ENCODE data around the gene CYP2D6.
"Not testable (repeated sequence)": the region's sequence is repeated elsewhere in the genome, so short reads cannot be mapped to it uniquely, and the experiment has no call there.

Gene CYP2D6

DNA sequence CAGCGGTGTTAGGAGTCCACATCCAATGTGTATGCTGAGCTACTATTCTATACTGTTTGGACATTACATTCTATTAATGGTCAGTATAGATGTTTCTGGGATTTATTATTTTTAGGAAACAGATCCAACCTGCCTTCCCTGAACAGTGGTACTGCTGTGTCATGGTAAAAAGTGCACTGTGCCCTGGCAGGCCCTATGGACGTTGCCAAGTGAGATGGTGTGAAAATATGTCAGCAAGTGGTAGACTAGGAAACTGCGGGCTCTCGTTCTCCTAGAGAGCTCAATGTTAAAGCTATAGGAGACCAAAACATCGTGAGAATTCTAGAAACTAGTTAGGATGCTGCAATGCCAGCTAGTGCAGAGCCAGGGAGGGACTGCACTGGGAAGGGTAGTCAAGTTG, 26.0 kb upstream of the CYP2D6 start:
- no peak for DNase-seq

GRCh38 chr22:42156121-42156520, 25.5 kb upstream of the CYP2D6 start:
- DNase-seq = no peak

GRCh38 chr22:42155053-42155543, 24.5 kb upstream of the CYP2D6 start:
- DNase-seq = no peak

- no peak for DNase-seq
These were observed 23.9 kb upstream of the CYP2D6 start for GRCh38 chr22:42154293-42155052.

- no peak for DNase-seq
These were observed 22.2 kb upstream of the CYP2D6 start for GRCh38 chr22:42152661-42153270.

- no peak for DNase-seq
These were observed 21.5 kb upstream of the CYP2D6 start for GRCh38 chr22:42151924-42152635.

- DNase-seq = no peak
These were observed 20.3 kb upstream of the CYP2D6 start for GRCh38 chr22:42150727-42151590.

DNA sequence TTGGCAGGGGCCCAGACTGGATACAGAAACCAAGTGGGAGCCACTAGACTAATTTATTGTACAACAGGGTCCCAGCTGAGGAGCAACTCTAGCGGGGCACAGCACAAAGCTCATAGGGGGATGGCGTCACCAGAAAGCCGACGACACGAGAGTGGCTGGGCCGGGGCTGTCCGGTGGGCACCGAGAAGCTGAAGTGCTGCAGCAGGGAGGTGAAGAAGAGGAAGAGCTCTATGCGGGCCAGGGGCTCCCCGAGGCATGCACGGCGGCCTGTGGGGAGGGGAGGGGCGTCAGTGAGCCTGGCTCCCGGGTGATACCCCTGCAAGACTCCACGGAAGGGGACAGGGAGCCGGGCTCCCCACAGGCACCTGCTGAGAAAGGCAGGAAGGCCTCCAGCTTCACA, 19.2 kb upstream of the CYP2D6 start:
- not testable (repeated sequence) for DNase-seq

GRCh38 chr22:42145175-42145574, 14.6 kb upstream of the CYP2D6 start:
- no peak for DNase-seq

DNA sequence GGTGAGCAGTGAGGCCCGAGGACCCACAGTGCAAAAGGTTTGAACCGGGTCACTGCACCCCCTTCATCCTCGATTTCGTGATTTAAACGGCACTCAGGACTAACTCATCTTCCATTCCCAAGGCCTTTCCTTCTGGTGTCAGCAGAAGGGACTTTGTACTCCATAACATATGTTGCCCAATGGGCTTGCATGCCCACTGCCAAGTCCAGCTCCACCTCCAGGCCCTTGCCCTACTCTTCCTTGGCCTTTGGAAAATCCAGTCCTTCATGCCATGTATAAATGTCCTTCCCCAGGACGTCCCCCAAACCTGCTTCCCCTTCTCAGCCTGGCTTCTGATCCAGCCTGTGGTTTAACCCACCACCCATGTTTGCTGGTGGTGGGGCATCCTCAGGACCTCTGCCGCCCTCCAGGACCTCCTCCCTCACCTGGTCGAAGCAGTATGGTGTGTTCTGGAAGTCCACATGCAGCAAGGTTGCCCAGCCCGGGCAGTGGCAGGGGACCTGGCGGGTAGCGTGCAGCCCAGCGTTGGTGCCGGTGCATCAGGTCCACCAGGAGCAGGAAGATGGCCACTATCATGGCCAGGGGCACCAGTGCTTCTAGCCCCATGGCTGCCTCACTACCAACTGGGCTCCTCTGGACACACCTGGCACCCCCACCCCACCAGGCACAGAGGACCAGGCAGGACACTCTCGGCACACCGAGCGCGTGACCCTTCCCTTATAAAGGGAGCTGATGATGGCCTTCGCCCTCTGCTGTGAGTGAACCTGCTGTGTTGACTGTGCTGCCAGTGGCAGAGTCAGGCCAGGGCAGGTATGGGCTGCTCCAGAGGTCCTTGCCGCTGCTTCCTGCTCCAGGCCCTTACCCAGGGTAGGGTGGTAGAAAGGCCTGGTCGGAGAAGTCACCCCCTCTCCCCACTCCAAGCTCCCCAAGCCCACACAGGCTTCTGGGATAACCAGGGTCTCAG, 13.5 kb upstream of the CYP2D6 start:
- not testable (repeated sequence) for DNase-seq

- no peak for DNase-seq
These were observed 12.3 kb upstream of the CYP2D6 start for GRCh38 chr22:42142771-42143461.

- not testable (repeated sequence) for DNase-seq
These were observed 10.9 kb upstream of the CYP2D6 start for GRCh38 chr22:42141307-42142057.

- DNase-seq = not testable (repeated sequence)
These were observed 9.5 kb upstream of the CYP2D6 start for GRCh38 chr22:42140153-42140552.

DNA sequence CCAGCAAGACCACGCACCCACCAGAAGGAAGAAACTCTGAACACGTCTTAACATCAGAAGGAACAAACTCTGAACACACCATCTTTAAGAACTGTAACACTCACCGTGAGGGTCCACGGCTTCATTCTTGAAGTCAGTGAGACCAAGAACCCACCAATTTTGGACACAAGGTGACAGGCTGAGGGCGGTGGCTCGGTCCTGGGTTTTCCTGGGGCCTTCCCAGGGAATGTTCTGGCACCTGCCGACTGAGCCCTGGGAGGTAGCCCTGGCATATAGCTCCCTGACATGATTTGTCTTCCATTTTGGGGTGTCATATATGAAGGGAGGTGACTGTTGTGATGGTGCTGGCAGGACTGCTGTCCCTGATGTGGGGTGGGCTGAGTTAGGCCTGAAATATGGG, 8.9 kb upstream of the CYP2D6 start:
- not testable (repeated sequence) for DNase-seq

DNA sequence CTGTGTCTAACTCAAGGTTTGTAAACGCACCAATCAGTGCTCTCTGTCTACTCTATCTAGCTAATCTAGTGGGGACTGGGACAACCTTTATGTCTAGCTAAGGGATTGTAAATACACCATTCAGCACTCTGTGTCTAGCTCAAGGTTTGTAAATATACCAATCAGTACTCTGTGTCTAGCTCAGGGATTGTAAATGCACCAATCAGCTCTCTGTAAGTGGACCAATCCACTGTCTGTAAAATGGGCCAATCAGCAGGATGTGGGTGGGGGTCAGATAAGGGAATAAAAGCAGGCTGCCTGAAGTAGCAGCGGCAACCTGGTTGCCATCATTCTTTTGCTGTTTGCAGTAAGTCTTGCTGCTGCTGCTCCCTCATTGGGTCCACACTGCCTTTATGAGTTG, 8.4 kb upstream of the CYP2D6 start:
- no peak for DNase-seq

DNA sequence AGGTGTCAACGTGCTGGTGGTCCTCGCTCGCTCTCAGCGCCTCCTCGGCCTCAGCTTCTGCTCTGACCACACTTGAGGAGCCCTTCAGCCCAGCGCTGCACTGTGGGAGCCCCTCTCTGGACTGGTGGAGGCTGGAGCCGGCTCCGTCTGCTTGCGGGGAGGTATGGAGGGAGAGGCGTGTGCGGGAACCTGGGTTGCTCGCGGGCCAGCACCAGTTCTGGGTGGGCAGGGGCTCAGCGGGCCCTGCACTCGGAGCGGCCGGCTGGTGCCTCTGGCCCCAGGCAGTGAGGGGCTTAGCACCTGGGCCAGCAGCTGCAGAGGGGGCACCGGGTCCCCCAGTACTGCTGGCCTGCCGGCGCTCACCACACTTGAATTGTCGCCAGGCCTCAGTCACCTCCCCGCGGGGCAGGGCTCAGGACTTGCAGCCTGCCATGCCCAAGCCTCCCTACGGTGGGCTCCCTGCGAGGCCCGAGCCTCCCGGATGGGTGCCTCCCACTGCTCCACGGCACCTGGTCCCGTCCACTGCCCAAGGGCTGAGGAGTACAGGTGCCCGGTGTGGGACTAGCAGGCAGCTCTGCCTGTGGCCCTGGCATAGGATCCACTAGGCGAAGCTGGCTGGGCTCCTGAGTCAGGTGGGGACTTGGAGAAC, 7.6 kb upstream of the CYP2D6 start:
- no peak for DNase-seq

DNA sequence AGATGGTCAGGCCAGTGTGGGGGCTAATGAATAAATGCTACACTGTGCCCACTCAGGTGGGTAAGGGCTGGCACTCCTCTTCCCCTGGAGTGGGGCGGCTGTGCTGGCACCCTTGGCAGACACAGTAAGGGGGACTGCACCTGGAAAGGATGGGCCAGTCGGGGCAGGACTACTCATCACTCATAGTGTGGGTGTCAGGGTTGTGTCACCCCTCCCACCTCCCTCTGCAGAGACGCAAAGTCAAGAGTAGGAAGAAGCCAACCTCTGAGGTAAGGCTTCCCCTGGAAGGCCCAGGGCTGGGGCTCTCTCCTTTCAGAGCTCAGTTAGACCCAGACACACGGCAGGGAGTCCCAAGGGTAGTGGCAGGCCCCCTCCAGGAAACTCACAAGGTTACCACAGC, 5.1 kb upstream of the CYP2D6 start:
- not testable (repeated sequence) for DNase-seq

DNA sequence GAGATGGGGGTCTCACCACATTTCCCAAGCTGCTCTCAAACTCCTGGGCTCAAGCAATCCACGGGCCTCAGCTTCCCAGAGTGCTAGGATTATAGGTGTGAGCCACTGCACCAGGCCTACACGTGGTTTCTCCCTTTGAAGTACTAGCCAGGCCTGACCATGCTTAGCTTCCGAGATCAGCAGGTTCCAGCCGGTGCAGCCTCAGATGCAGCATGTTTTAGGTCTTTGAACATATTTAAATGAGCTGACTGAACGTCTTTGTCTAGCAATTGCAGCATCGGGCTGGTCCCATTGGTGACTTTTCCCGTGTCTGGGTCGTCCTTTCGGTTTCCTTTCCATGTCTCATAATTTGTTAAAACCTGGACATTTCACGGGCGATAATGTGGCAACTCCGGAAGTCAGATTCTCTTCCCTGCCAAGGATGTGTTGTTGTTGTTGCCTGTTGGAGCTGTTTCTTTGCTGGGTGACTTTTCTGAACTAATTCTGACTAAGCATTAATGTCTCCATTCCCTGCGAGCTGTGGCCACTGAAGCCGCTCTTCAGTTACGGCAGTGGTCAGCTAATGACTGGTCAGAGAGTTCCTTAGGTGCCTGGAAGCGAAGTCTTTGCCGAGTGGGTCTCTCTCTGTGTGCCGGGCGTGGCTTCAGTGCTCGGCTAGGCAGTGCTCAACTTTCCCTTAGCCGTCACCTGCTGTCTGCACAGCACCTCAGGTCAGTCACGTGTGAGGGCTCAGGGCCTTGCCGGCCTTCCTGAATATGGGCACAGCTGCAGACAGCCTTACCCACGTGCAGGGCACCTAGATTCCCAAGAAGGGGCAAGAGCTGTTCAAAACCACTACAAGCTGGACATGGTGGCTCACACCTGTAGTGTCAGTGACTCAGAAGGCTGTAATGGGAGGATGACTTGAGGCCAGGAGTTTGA, 3.8 kb upstream of the CYP2D6 start:
- DNase-seq = no peak
